Caco-2 (cell line): ENCODE data around the gene TTC24. TPM values are rescaled to one million over a fixed set of nuclear protein-coding genes. Genes with fewer than 3 reads are reported as not detected.

Source experiments
- BruUV-seq: library from RNA; stranded (reverse); fragments of 400-500 nt; replicated peaks from 2 replicates; lab custom pipeline; 2021; lab: Mats Ljungman, UMichigan
- CTCF ChIA-PET: fragments of 300-600 bp; sonication (Branson Sonifier 250); formaldehyde crosslinking; loops from one replicate; lab custom pipeline; 2022; ENCODE audit warnings: antibody characterized with exemption; lab: Charles Lee
- POLR2A ChIA-PET: fragments of 300-600 bp; sonication (Branson Sonifier 250); formaldehyde crosslinking; loops from one replicate; lab custom pipeline; 2022; ENCODE audit warnings: antibody characterized with exemption; lab: Charles Lee
- DNase-seq, 2 experiments: peaks; one replicate each; pipeline versions ENCODE4 v3.0.0 to v3.0.0-alpha.2; 2020 to 2022
- H3K27me3 ChIP-seq: replicated peaks from 2 replicates; pipeline ENCODE4 v1.6.0; 2011; ENCODE audit warnings: low read length; ENCODE audit not compliant: control insufficient read depth, insufficient read depth
- H3K36me3 ChIP-seq: 2 replicates; pipeline ENCODE4 v1.5.1; 2011; ENCODE audit warnings: low read length; ENCODE audit not compliant: control insufficient read depth, insufficient read depth
- H3K4me1 ChIP-seq: fragments of 250-450 bp; sonication (Bioruptor Pico); 2 replicates; pipeline ENCODE4 v1.5.1; 2020; ENCODE audit warnings: mild to moderate bottlenecking
- H3K4me3 ChIP-seq: 2 replicates; pipeline ENCODE4 v1.5.1; 2011; ENCODE audit warnings: low read depth, mild to moderate bottlenecking, control low read depth, low read length
- H3K9me3 ChIP-seq: fragments of 250-450 bp; sonication (Bioruptor Pico); 2 replicates; pipeline ENCODE4 v1.5.1; 2020; ENCODE audit warnings: mild to moderate bottlenecking, moderate library complexity
- H3K27ac Mint-ChIP-seq: one replicate; pipeline ENCODE4 v1.8.0; 2022; ENCODE audit warnings: mixed read lengths; ENCODE audit not compliant: unreplicated experiment
- H3K27me3 Mint-ChIP-seq: one replicate; pipeline ENCODE4 v1.8.0; 2022; ENCODE audit warnings: mixed read lengths; ENCODE audit not compliant: insufficient read depth, unreplicated experiment
- H3K36me3 Mint-ChIP-seq: one replicate; pipeline ENCODE4 v1.8.0; 2022; ENCODE audit warnings: mild to moderate bottlenecking, mixed read lengths; ENCODE audit not compliant: insufficient read depth, unreplicated experiment
- H3K4me1 Mint-ChIP-seq: one replicate; pipeline ENCODE4 v1.8.0; 2022; ENCODE audit warnings: low read depth, mixed read lengths; ENCODE audit not compliant: unreplicated experiment
- H3K4me3 Mint-ChIP-seq: one replicate; pipeline ENCODE4 v1.8.0; 2022; ENCODE audit warnings: mild to moderate bottlenecking, moderate library complexity, mixed read lengths; ENCODE audit not compliant: unreplicated experiment
- H3K9me3 Mint-ChIP-seq: one replicate; pipeline ENCODE4 v1.8.0; 2022; ENCODE audit warnings: mixed read lengths; ENCODE audit not compliant: unreplicated experiment
- CTCF ChIP-seq, 2 experiments: fragments of 200-600 bp in 1 of 2; IDR thresholded peaks; 1 replicate in 1 of 2; 2 replicates in 1 of 2; pipeline versions ENCODE4 v1.5.1 to v1.8.0; 2011 to 2022; ENCODE audit warnings: antibody characterized with exemption in 1 of 2, control low read depth in 1 of 2, inconsistent platforms in 1 of 2, low read depth in 1 of 2, low read length in 1 of 2, mild to moderate bottlenecking in 1 of 2, moderate library complexity in 1 of 2; ENCODE audit not compliant: insufficient read depth in 1 of 2, severe bottlenecking in 1 of 2, unreplicated experiment in 1 of 2
- intact Hi-C: fragments of 100-400 bp; cut with micrococcal nuclease; formaldehyde crosslinking; loops from one replicate; pipeline ENCODE4 v1.10.0; 2022; ENCODE audit not compliant: unreplicated experiment
- total RNA-seq: library from RNA; stranded (reverse); gene quantifications from 2 replicates; pipeline ENCODE4 v1.2.3, GENCODE V29; 2022

TTC24 gene
- total RNA-seq, 1 experiment from 2014 or later = not detected

GRCh38 chr1:156600733-156601121 lies 21.2 kb downstream of the TTC24 start:
- H3K36me3 ChIP-seq = 0 out of 2 replicates have a peak, but pooled peaks cover 1% of the 10 kb centered on the region
- no peaks in the 10 kb centered on the region for H3K9me3 ChIP-seq
- no peak for DNase-seq
- intact Hi-C loops = loop anchor here (1.0 to 10.0 kb wide), 3 partner anchors 9 to 216 kb away; partner anchors contain the start of genes MEF2D and NAXE
- H3K9me3 Mint-ChIP-seq = no peaks in the 10 kb centered on the region
- ChIA-PET CTCF (no interaction called here), POLR2A (interaction anchor here (0.6 kb wide), 1 partner anchor 9 kb away, joined by 3 read pairs; the partner anchor contains the start of gene NAXE)
- no peaks in the 10 kb centered on the region for H3K27me3 Mint-ChIP-seq
- peak overlapping the region; percentile 88 for H3K27ac Mint-ChIP-seq
- H3K4me1 ChIP-seq = peaks cover 8% of the 10 kb centered on the region; the same call in 1 of the 2 replicates
- H3K36me3 Mint-ChIP-seq = peaks cover 23% of the 10 kb centered on the region
- BruUV-seq = TSS peak; percentile 73
- TF ChIP-seq CTCF (IDR thresholded peaks at IDR 0.05; ENCODE audit: insufficient read depth in 1 of 2, low read depth in 1 of 2, low read length in 1 of 2, severe bottlenecking in 1 of 2, unreplicated experiment in 1 of 2) = no peak
- peak overlapping the region; percentile 84 for H3K4me3 ChIP-seq
- no peaks in the 10 kb centered on the region for H3K27me3 ChIP-seq
- H3K4me3 Mint-ChIP-seq = peak overlapping the region; percentile 79
- H3K4me1 Mint-ChIP-seq = no peaks in the 10 kb centered on the region

- peak within 1 kb of the TSS; percentile 88 for H3K27ac Mint-ChIP-seq
- BruUV-seq = no TSS peak
- CTCF ChIA-PET = interaction anchor here (0.9 to 1.0 kb wide), 2 partner anchors 10 to 216 kb away, joined by 3 to 5 read pairs; partner anchors contain the start of gene NAXE
Measured at GRCh38 chr1:156601122-156601830, 21.8 kb downstream of the TTC24 start, which contains the start of gene GPATCH4. GPATCH4 (minus strand) TSS chr1:156601479.

More at GRCh38 chr1:156601122-156601830, 21.8 kb downstream of the TTC24 start, which contains the start of gene GPATCH4:
- peak within 1 kb of the TSS; percentile 84 for H3K4me3 ChIP-seq
- no peaks in the 10 kb centered on the region for H3K4me1 Mint-ChIP-seq
- peak within 1 kb of the TSS; percentile 79 for H3K4me3 Mint-ChIP-seq
- peaks cover 23% of the 10 kb centered on the region for H3K36me3 Mint-ChIP-seq
- no peaks in the 10 kb centered on the region for H3K27me3 ChIP-seq
- H3K9me3 Mint-ChIP-seq = no peaks in the 10 kb centered on the region
- H3K9me3 ChIP-seq = no peaks in the 10 kb centered on the region
- intact Hi-C loops = loop anchor here (1.0 to 10.0 kb wide), 3 partner anchors 10 to 216 kb away; partner anchors contain the start of genes MEF2D and NAXE
- POLR2A ChIA-PET = interaction anchor here (0.6 to 1.0 kb wide), 3 partner anchors 10 to 144 kb away, joined by 5 to 12 read pairs (median 8); partner anchors contain the start of genes MEF2D and NAXE
- DNase-seq = peak; percentile 85
- 0 out of 2 replicates have a peak, but pooled peaks cover 1% of the 10 kb centered on the region for H3K36me3 ChIP-seq
- H3K4me1 ChIP-seq = peaks cover 8% of the 10 kb centered on the region; the same call in 1 of the 2 replicates
- H3K27me3 Mint-ChIP-seq = no peaks in the 10 kb centered on the region
- no peak for TF ChIP-seq CTCF (IDR thresholded peaks at IDR 0.05; ENCODE audit: insufficient read depth in 1 of 2, low read depth in 1 of 2, low read length in 1 of 2, severe bottlenecking in 1 of 2, unreplicated experiment in 1 of 2)
